ENCODE data around the gene HECA. TPM values are rescaled to one million over a fixed set of nuclear protein-coding genes. Genes with fewer than 3 reads are reported as not detected.
A peak's percentile ranks its signal among the peaks of the same experiment; 100 is the strongest.

The HECA gene
- total RNA-seq, 3 donors from 2014 or later (not counting 1 experiment from before 2014, with no cell fraction given) = 76.5 to 80.5 (median 77.6) TPM

DNA sequence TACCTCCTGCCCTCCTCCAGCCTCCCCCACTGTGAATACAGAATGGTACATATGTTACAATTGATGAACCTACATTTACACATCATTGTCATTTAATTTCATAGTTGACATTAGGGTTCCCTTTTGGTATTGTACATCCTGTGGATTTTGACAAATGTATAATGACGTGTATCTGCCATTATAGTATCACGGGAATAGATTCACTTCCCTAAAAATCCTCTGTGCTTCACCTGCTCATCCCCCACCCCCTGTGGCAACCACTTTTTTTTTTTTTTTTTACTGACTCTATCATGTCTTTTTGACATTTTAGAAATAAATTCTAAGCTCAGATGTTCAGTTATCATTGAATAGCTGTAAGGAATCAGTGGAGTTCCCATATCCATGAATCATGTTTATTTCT lies 30.4 kb downstream of the HECA start:
- DNase-seq = no peak

DNA sequence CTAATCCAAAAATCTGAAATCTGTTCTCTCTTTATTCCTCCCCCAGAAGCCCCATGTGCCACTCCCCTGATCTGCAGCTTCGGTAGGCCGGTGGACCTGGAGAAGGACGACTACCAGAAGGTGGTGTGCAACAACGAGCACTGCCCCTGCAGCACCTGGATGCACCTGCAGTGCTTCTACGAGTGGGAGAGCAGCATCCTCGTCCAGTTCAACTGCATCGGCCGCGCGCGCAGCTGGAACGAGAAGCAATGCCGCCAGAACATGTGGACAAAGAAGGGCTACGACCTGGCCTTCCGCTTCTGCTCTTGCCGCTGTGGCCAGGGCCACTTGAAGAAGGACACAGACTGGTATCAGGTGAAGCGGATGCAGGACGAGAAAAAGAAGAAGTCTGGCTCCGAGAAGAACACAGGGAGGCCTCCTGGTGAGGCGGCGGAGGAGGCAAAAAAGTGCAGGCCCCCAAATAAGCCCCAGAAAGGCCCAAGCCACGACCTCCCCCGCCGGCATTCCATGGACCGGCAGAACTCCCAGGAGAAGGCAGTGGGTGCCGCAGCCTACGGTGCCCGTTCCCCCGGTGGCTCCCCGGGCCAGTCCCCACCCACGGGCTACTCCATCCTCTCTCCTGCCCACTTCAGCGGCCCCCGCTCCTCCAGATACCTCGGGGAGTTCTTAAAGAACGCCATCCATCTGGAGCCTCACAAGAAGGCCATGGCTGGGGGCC lies 31.5 kb downstream of the HECA start:
- 97% methylated on average over 35 of the region's 35 CpGs for WGBS (ENCODE audit: insufficient coverage)
- no peaks in the 10 kb centered on the region for H3K27me3 Mint-ChIP-seq (ENCODE audit: low read depth in 2 of 2)
- Histone ChIP-seq H3K27me3 (ENCODE audit: control insufficient read depth, insufficient read depth, low read length) (no peaks in the 10 kb centered on the region), H3K27ac (ENCODE audit: low read length) (no peak overlapping the region), H3K4me1 (ENCODE audit: control insufficient read depth, insufficient read depth, low read length) (peaks cover 38% of the 10 kb centered on the region), H3K36me3 (ENCODE audit: control insufficient read depth, insufficient read depth, low read length) (peaks cover 15% of the 10 kb centered on the region), H3K4me3 (ENCODE audit: low read length) (no peak overlapping the region), H3K9me3 (ENCODE audit: control insufficient read depth, insufficient read depth, low read length) (no peaks in the 10 kb centered on the region)
- TF ChIP-seq, protein P1, sequence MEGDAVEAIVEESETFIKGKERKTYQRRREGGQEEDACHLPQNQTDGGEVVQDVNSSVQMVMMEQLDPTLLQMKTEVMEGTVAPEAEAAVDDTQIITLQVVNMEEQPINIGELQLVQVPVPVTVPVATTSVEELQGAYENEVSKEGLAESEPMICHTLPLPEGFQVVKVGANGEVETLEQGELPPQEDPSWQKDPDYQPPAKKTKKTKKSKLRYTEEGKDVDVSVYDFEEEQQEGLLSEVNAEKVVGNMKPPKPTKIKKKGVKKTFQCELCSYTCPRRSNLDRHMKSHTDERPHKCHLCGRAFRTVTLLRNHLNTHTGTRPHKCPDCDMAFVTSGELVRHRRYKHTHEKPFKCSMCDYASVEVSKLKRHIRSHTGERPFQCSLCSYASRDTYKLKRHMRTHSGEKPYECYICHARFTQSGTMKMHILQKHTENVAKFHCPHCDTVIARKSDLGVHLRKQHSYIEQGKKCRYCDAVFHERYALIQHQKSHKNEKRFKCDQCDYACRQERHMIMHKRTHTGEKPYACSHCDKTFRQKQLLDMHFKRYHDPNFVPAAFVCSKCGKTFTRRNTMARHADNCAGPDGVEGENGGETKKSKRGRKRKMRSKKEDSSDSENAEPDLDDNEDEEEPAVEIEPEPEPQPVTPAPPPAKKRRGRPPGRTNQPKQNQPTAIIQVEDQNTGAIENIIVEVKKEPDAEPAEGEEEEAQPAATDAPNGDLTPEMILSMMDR (IDR thresholded peaks at IDR 0.05) = no peak
- peak overlapping the region in 1 of 2 donors; percentile 8 for H3K27ac Mint-ChIP-seq
- H3K36me3 Mint-ChIP-seq = peaks cover 20% of the 10 kb centered on the region
- intact Hi-C loops (cut with micrococcal nuclease) = no loop called here
- H3K4me3 Mint-ChIP-seq = no peak overlapping the region
- ATAC-seq = peak in 1 of 3 donors; percentile 9
- H3K4me1 Mint-ChIP-seq = peaks cover 72 to 85% of the 10 kb centered on the region in 2 donors
- no peaks in the 10 kb centered on the region for H3K9me3 Mint-ChIP-seq
- no peak for DNase-seq

More for the DNA sequence above, 30.4 kb downstream of the HECA start:
- WGBS (ENCODE audit: insufficient coverage) = 44% methylated on average over 2 of the region's 2 CpGs
- ATAC-seq = no peak
- Histone ChIP-seq H3K4me3 (ENCODE audit: low read length) (no peak overlapping the region), H3K36me3 (ENCODE audit: control insufficient read depth, insufficient read depth, low read length) (peaks cover 15% of the 10 kb centered on the region), H3K9me3 (ENCODE audit: control insufficient read depth, insufficient read depth, low read length) (no peaks in the 10 kb centered on the region), H3K27me3 (ENCODE audit: control insufficient read depth, insufficient read depth, low read length) (no peaks in the 10 kb centered on the region), H3K27ac (ENCODE audit: low read length) (no peak overlapping the region), H3K4me1 (ENCODE audit: control insufficient read depth, insufficient read depth, low read length) (peaks cover 48% of the 10 kb centered on the region)
- intact Hi-C loops (cut with micrococcal nuclease) = no loop called here
- H3K27ac Mint-ChIP-seq = peak overlapping the region; percentile 85 to 91
- H3K36me3 Mint-ChIP-seq = peaks cover 20% of the 10 kb centered on the region
- H3K4me1 Mint-ChIP-seq = peaks cover 72 to 86% of the 10 kb centered on the region in 2 donors
- no peaks in the 10 kb centered on the region for H3K9me3 Mint-ChIP-seq
- peak overlapping the region; percentile 59 for H3K4me3 Mint-ChIP-seq
- TF ChIP-seq, protein P1 (IDR thresholded peaks at IDR 0.05) = no peak
- no peaks in the 10 kb centered on the region for H3K27me3 Mint-ChIP-seq (ENCODE audit: low read depth in 2 of 2)

DNA sequence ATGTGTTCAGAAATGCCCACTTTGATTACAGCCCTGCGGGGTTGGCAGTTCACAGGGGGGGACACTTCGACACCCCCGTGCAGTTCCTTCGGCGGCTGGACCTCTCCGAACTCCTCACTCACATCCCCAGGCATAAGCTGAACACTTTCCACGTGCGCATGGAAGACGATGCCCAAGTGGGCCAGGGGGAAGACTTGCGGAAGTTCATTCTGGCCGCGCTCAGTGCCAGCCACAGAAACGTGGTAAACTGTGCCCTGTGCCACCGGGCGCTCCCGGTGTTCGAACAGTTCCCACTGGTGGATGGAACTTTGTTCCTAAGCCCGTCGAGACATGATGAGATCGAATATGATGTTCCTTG lies 32.1 kb downstream of the HECA start:
- ATAC-seq (no peak), DNase-seq (no peak)
- peaks cover 39% of the 10 kb centered on the region for H3K4me1 ChIP-seq (ENCODE audit: control insufficient read depth, insufficient read depth, low read length)
- H3K27ac ChIP-seq (ENCODE audit: low read length) = no peak overlapping the region
- 97% methylated on average over 20 of the region's 20 CpGs for WGBS (ENCODE audit: insufficient coverage)
- H3K4me3 ChIP-seq (ENCODE audit: low read length) = no peak overlapping the region
- Mint-ChIP-seq H3K4me3 (no peak overlapping the region), H3K36me3 (peaks cover 20% of the 10 kb centered on the region), H3K27me3 (ENCODE audit: low read depth in 2 of 2) (no peaks in the 10 kb centered on the region), H3K4me1 (peaks cover 70 to 80% of the 10 kb centered on the region in 2 donors), H3K27ac (peak overlapping the region in 1 of 2 donors; percentile 8), H3K9me3 (no peaks in the 10 kb centered on the region)
- peaks cover 15% of the 10 kb centered on the region for H3K36me3 ChIP-seq (ENCODE audit: control insufficient read depth, insufficient read depth, low read length)
- intact Hi-C loops (cut with micrococcal nuclease) = no loop called here
- H3K9me3 ChIP-seq (ENCODE audit: control insufficient read depth, insufficient read depth, low read length) = no peaks in the 10 kb centered on the region
- H3K27me3 ChIP-seq (ENCODE audit: control insufficient read depth, insufficient read depth, low read length) = no peaks in the 10 kb centered on the region
- TF ChIP-seq, protein P1 (IDR thresholded peaks at IDR 0.05) = no peak
